ENCODE results near the gene PARVB. TPM values are rescaled to one million over a fixed set of nuclear protein-coding genes. Genes with fewer than 3 reads are reported as not detected.

Gene PARVB
- total RNA-seq, 4 donors from 2014 or later, result 32.1 to 61.9 (median 41.9) TPM

DNA sequence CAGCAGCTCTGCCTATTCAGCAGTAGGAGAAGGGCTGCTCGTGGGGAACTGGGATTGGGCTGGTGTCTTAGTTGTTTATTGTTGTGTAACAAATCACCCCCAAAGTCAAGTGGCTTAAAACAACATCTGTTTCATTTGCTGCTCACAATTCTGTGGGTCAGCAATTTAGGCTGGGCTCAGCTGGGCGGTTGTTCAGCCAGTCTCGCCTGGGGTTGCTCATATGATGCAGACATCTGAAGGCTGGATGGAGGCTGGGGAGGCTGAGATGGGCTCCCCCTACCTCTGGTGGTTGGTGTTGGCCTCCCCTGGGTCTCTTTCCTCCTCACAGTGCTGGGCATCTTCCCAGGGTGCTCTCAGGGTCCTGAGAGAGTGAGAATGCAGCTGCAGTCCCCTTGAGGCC lies 113.3 kb downstream of the PARVB start:
- Histone ChIP-seq H3K27me3 (no peaks in the 10 kb centered on the region), H3K4me1 (peaks cover 0 to under 1% (median 0%) of the 10 kb centered on the region in 3 donors), H3K4me3 (no peak overlapping the region), H3K27ac (no peak overlapping the region), H3K36me3 (peaks cover 0 to 91% of the 10 kb centered on the region in 2 donors), H3K9me3 (peaks cover 0 to 15% (median 1%) of the 10 kb centered on the region in 3 donors)
- no peak for TF ChIP-seq EP300 (IDR thresholded peaks at IDR 0.05)
- WGBS, 2 donors (ENCODE audit: low coverage in 1 of 2), result 100% methylated on average over 1 of the region's 3 CpGs; no CpG with 5 or more reads in 1 of the 2 donors
- no peak for ATAC-seq

DNA sequence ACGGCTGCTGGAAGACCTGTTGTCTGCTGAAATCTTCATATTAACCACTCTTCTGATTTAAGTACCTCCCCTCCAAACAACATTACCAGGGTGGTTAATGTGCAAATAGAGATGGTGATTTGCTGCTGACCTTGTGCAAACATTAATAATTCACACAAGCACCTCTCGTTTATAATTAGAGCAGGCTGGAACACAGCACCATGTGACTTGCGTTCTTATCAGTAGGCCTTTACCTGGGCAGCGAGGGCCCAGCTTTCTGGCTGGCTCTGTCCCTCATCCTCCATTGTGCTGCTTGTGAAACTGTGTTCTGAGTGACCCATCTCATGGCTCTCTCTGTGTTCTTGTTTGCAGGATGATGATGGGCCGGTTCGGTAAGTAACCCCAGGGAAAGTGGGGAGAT lies 115.7 kb downstream of the PARVB start:
- TF ChIP-seq EP300 (IDR thresholded peaks at IDR 0.05) (no peak), CTCF (IDR thresholded peaks at IDR 0.05) (no peak), POLR2AphosphoS5 (IDR thresholded peaks at IDR 0.05) (no peak), POLR2A (IDR thresholded peaks at IDR 0.05) (no peak)
- peaks cover 0 to 15% (median 1%) of the 10 kb centered on the region in 3 donors for H3K9me3 ChIP-seq
- H3K27ac ChIP-seq, result no peak overlapping the region
- peaks cover 0 to 11% (median 0%) of the 10 kb centered on the region in 3 donors for H3K4me1 ChIP-seq
- 86% methylated on average over 5 of the region's 6 CpGs; no CpG with 5 or more reads in 1 of the 2 donors for WGBS, 2 donors (ENCODE audit: low coverage in 1 of 2)
- no peak overlapping the region for H3K4me3 ChIP-seq
- H3K27me3 ChIP-seq, result no peaks in the 10 kb centered on the region
- no peak for ATAC-seq
- H3K36me3 ChIP-seq, result peaks cover 0 to 86% of the 10 kb centered on the region in 2 donors

- TF ChIP-seq CTCF (IDR thresholded peaks at IDR 0.05), result no peak
- no peak for TF ChIP-seq POLR2AphosphoS5 (IDR thresholded peaks at IDR 0.05)
- no peak for TF ChIP-seq POLR2A (IDR thresholded peaks at IDR 0.05)
- no peak for TF ChIP-seq EP300 (IDR thresholded peaks at IDR 0.05)
- 86 to 100% methylated on average over 2 to 13 of the region's 16 CpGs for WGBS, 2 donors (ENCODE audit: low coverage in 1 of 2)
- no peak for ATAC-seq
- H3K4me1 ChIP-seq, result peaks cover 0 to 17% (median under 1%) of the 10 kb centered on the region in 3 donors
- H3K4me3 ChIP-seq, result no peak overlapping the region
- H3K27ac ChIP-seq, result no peak overlapping the region
- H3K9me3 ChIP-seq, result peaks cover 0 to 7% (median 0%) of the 10 kb centered on the region in 3 donors
- H3K36me3 ChIP-seq, result peaks cover 0 to 58% of the 10 kb centered on the region in 2 donors
- H3K27me3 ChIP-seq, result no peaks in the 10 kb centered on the region
These were observed 118.5 kb downstream of the PARVB start for GRCh38 chr22:44142421-44143104.

- H3K27me3 ChIP-seq, result no peaks in the 10 kb centered on the region
- peaks cover 0 to 2% (median 0%) of the 10 kb centered on the region in 3 donors for H3K9me3 ChIP-seq
- 65% methylated on average over 2 of the region's 4 CpGs; no CpG with 5 or more reads in 1 of the 2 donors for WGBS, 2 donors (ENCODE audit: low coverage in 1 of 2)
- H3K27ac ChIP-seq, result no peak overlapping the region
- H3K36me3 ChIP-seq, result peaks cover 0 to 53% of the 10 kb centered on the region in 2 donors
- no peak for TF ChIP-seq POLR2A (IDR thresholded peaks at IDR 0.05)
- peak; percentile 15 for TF ChIP-seq POLR2AphosphoS5 (IDR thresholded peaks at IDR 0.05)
- no peak for TF ChIP-seq CTCF (IDR thresholded peaks at IDR 0.05)
- no peak for TF ChIP-seq EP300 (IDR thresholded peaks at IDR 0.05)
- H3K4me1 ChIP-seq, result peaks cover 0 to 23% (median 6%) of the 10 kb centered on the region in 3 donors
- ATAC-seq, result no peak
- H3K4me3 ChIP-seq, result no peak overlapping the region
These were observed 119.0 kb downstream of the PARVB start for GRCh38 chr22:44143105-44143474.

GRCh38 chr22:44143579-44143978 lies 119.5 kb downstream of the PARVB start:
- ATAC-seq, result no peak
- H3K4me1 ChIP-seq, result peaks cover 0 to 28% (median 9%) of the 10 kb centered on the region in 3 donors
- TF ChIP-seq EP300 (IDR thresholded peaks at IDR 0.05), result no peak
- TF ChIP-seq POLR2AphosphoS5 (IDR thresholded peaks at IDR 0.05), result no peak
- no peak for TF ChIP-seq CTCF (IDR thresholded peaks at IDR 0.05)
- TF ChIP-seq POLR2A (IDR thresholded peaks at IDR 0.05), result no peak
- 47 to 80% methylated on average over 3 to 4 of the region's 9 CpGs for WGBS, 2 donors (ENCODE audit: low coverage in 1 of 2)
- H3K4me3 ChIP-seq, result no peak overlapping the region
- no peaks in the 10 kb centered on the region for H3K9me3 ChIP-seq
- H3K36me3 ChIP-seq, result peaks cover 0 to 48% of the 10 kb centered on the region in 2 donors
- H3K27ac ChIP-seq, result no peak overlapping the region
- H3K27me3 ChIP-seq, result no peaks in the 10 kb centered on the region
